Measurements from ENCODE around the gene MAP2K7.

MAP2K7 gene

DNA sequence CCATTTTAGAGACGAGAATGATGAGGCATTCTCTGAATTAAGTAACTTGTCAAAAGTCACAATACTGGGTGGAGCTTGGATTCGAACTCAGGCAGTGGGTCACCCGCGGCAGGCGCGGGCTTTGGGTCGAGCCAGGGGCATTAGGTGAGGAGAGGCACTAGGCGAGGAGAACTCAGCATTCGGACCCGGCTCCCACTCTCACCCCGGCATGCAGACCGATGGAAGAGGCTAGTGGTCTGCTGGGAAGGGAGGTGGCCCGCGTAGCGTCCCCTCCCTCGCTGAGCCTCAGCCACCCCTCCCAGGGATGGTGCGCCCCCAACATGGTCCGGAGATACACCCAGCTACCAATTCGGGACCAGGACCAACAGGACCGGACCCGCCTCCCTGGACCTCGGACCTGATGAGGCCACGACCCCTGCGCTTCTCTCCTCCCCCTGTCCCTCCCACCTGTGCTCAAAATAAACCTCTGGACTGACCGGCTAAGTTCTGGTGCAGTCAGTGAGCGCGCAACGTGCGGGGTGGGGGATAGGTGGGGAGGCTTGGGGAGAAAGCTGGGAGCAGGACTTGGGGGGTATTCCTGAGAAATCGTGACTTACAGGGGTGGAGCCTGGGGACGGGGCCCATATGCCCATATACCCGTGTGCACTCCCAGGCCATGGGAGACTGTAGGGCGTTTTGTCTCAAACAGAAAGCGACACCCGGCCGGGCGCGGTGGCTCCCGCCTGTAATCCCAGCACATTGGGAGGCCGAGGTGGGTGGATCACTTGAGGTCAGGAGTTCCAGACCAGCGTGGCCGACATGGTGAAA is 15.1 kb downstream of the MAP2K7 start:
- in situ Hi-C loops (cut with HindIII; ENCODE audit: low sequenced_read_pairs): no loop called here

DNA sequence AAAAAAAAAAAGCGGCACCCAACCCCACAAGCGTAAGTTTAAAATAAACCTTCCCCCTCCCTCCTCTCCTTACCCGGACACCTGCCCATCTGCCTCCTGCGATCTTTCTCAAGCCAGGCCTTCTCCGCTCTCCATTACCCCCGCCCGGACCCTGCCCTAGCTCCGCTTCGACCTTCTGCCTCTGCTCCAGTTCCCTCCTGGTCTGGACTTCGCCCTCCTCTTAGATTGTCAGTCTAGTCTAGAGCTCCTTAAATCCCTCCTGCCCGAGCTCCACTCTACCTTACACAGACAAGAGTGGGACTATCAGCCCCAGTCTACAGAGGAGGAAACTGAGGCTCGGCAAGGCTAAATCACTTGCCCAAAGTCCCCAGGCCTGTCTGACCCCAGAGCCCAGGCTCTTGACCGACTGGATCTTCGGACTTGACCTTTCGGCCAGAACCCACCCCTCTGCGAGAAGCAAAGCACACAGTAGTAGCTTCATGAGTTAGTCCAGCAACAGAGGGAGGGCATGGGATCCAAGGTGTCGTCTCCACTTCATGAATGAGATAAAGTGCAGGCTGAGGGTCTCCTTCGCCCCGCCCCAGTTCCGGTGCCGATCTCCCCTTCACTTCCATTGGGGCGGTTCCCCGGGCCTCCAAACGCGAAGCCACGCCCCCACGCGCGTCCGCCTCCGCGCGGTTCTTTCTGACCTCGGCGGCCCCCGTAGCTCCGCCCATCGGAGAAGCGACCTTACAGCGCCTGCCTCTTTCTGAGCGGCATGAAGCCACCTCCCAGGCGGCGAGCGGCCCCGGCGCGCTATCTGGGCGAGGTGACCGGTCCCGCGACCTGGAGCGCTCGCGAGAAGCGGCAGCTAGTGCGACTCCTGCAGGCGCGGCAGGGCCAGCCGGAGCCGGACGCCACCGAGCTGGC is 16.2 kb downstream of the MAP2K7 start, which contains the start of gene SNAPC2:
Gene SNAPC2, plus strand, starts transcription at position 729 of the 909 bp plus-strand sequence. Its CDS starts 29 bp downstream, at position 758.
- in situ Hi-C loops (cut with HindIII; ENCODE audit: low sequenced_read_pairs): loop anchor here (5.0 kb wide), 1 partner anchor 68 kb away; no protein-coding TSS in a partner anchor

DNA sequence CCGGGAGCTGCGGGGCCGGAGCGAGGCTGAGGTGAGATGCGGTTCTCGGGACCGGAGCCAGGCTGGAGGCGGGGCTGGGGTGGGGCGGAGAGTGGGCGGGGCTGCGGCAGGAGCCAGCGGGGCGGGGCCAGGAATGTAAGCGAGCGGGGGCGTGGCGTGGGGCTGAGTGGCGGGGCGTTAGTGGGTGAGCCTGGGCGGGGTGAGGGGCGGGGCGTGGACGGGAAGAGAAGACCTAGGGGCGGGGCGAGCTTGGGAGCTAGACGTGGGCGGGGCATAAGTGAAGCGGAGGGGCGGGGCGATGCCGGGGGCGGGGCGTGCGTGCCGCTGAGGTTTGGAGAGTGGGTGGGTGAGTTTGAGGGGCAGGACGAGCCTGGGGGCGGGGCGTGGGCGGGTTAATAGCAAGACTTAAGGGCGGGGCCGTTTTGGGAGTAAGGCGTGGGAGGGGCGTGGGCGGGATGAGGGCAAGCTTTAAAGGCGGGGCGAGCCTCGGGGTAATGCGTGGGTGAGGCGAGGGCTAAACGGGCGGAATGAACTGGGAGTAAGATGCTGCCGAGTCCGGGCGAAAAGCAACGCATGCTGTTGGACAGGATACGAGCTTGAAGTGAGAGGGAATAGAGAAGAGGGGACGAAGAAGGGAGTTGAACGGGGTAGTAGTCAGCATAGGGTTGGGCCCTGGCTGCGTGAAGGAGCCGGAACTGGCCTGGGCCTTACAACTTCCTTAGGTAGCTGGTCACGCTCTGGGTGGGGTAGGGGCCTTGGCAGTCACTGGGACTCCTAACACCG is 17.0 kb downstream of the MAP2K7 start:
- in situ Hi-C loops (cut with HindIII; ENCODE audit: low sequenced_read_pairs): loop anchor here (5.0 kb wide), 1 partner anchor 68 kb away; no protein-coding TSS in a partner anchor

DNA sequence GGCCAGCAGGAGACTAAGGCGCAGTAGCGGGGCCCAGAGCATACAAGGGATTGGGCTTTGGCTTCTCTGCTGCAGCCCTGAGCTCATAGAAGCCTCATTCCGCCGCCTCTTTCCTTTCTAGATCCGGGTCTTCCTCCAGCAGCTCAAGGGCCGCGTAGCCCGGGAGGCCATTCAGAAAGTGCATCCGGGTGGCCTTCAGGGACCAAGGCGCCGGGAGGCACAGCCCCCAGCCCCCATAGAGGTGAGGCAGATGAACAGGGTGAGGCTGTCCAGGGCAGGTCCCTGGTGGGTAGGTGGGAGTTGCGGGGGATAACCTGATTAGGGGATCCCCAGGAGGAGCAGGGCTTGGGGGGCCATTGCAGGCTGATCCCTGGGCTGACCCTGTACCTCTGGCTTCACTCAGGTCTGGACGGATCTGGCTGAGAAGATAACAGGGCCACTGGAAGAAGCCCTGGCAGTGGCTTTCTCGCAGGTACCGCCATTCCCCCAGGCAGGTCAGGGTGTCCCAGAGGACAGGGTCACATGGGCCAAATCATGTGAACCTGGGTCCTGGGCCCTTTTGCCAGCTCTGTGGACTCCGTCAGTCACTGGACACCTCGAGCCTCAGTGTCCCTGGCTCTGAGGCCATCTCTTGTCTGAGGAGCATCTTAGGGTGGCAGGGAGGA is 17.8 kb downstream of the MAP2K7 start:
- in situ Hi-C loops (cut with HindIII; ENCODE audit: low sequenced_read_pairs): loop anchor here (5.0 kb wide), 1 partner anchor 69 kb away; no protein-coding TSS in a partner anchor

DNA sequence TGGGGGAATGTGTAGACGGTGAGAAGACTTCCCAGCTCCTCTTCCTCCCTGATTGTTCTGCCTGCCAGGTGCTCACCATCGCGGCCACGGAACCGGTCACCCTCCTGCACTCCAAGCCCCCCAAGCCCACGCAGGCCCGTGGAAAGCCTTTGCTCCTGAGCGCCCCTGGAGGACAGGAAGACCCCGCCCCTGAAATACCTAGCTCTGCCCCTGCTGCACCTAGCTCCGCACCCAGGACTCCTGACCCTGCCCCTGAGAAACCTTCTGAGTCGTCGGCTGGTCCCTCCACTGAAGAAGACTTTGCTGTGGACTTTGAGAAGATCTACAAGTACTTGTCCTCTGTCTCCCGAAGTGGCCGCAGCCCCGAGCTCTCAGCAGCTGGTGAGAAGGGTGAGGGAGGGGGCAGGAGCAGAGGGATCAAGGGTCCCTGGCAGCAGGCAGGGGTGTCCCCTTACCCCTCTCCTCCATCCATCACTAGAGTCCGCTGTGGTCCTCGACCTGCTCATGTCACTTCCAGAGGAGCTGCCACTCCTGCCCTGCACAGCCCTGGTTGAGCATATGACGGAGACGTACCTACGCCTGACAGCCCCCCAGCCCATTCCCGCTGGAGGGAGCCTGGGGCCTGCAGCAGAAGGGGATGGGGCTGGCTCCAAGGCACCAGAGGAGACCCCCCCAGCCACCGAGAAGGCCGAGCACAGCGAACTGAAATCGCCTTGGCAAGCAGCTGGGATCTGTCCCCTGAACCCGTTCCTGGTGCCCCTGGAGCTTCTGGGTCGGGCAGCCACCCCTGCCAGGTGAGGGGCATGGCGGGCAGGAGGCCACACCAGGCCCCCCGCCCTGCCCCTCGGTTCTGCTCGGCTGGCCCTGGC is 18.5 kb downstream of the MAP2K7 start:
- in situ Hi-C loops (cut with HindIII; ENCODE audit: low sequenced_read_pairs): loop anchor here (5.0 kb wide), 1 partner anchor 70 kb away; no protein-coding TSS in a partner anchor

DNA sequence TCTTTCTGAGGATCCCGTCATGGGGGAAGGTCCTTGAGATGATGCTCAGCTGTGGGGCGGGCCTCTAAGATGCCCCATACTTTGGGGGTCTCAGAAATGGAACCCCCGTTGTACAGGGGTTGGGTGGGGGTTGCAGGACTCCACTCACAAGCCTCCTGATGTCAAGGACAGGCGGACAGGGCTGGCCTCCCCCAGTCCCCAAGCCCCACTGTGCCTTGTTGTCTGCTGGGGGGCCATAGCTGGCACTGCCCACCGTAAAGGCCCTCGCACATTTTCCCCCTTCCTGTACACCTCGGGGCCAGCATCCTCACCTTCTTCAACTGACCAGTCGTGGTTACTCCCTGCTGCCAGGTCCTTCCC is 19.1 kb downstream of the MAP2K7 start:
- in situ Hi-C loops (cut with HindIII; ENCODE audit: low sequenced_read_pairs): loop anchor here (5.0 kb wide), 1 partner anchor 71 kb away; no protein-coding TSS in a partner anchor

DNA sequence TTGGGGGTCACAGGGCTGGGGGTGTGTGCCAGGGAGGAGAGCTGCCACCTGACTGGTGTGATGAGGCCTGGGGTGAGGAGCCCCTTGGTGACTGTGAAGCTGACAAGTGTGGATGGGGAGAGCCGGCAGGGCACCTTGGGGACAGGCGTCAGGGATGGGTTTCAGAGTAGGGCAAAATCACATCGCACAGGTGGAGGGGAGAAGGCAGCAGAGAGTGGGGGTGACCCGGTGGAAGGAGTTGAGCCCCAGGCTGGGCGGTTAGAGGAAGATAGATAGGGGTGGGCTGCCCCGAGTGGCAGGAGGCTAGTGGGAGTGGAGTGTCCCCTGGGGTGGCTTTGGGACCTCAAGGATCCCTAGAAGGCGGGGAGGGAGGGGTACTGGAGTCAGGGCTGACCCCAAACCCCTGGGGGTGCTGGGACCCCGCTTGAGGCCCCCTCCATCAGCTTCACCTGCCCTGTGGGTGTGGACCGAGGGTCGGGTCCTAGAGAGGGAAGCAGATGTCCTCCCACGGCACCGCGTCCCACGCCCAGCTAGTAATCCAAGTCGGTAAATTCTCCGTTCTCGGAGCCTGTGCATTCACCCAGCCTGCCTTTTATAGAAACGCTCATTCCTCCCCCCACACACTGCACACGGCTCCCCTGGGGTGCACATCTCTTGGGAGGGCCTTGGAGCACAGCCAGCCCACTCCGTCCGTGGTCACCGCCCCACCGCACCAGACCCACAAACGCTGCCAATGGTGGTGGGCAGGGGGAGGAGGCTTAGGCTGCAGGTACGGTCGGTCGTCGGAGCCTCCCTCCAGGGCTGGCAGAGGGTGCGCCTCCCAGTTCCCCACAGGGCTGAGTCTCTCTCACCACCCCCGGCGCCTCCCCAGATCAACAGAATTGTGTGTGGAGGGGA is 19.9 kb downstream of the MAP2K7 start:
- in situ Hi-C loops (cut with HindIII; ENCODE audit: low sequenced_read_pairs): loop anchor here (5.0 kb wide), 1 partner anchor 71 kb away; no protein-coding TSS in a partner anchor

DNA sequence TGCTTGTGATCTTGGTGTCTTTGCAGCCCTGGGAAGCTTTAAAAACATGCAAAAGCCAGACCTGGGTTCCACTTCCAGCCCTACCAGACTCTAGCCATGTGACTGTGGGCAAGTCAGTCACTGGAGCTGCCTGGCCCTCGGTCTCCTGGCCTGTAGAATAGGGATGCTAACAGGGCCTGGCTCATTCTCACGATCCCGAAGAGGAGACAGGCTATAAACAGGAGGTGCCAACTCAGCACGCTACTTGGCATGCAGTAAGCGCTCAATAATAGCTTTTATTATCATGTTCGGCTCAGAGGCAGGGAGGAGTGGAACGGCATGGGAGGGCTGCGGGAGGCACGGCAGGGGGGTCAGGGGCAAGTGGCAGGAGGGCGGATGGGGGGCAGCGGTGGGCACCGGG is 20.6 kb downstream of the MAP2K7 start:
- in situ Hi-C loops (cut with HindIII; ENCODE audit: low sequenced_read_pairs): loop anchor here (5.0 kb wide), 1 partner anchor 72 kb away; no protein-coding TSS in a partner anchor

DNA sequence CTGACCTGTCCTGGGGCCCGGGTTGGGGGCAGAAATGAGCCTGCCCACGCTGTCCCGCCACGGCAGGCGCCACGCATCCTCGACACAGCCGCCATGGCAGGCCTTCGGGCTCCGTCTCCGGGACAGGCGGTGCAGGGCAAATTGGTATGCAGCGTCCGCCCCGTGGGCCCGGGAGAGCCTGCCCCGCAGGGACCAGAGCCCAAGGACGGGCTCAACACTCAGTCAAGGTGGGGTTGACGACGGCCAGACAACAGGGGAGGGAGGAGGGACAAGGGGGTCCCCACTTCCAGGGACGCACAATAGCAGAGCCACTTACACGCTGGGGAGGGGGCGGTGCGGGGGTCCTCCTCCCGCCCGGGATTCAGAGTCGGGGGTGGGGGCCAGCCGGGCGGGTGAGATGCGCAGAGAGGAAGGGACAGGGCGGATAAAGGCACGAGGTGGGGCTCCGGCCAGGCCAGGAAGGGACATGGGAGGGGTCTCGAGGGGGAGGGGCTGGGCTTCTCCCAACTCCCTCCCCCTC is 21.0 kb downstream of the MAP2K7 start:
- in situ Hi-C loops (cut with HindIII; ENCODE audit: low sequenced_read_pairs): loop anchor here (5.0 kb wide), 1 partner anchor 72 kb away; no protein-coding TSS in a partner anchor

DNA sequence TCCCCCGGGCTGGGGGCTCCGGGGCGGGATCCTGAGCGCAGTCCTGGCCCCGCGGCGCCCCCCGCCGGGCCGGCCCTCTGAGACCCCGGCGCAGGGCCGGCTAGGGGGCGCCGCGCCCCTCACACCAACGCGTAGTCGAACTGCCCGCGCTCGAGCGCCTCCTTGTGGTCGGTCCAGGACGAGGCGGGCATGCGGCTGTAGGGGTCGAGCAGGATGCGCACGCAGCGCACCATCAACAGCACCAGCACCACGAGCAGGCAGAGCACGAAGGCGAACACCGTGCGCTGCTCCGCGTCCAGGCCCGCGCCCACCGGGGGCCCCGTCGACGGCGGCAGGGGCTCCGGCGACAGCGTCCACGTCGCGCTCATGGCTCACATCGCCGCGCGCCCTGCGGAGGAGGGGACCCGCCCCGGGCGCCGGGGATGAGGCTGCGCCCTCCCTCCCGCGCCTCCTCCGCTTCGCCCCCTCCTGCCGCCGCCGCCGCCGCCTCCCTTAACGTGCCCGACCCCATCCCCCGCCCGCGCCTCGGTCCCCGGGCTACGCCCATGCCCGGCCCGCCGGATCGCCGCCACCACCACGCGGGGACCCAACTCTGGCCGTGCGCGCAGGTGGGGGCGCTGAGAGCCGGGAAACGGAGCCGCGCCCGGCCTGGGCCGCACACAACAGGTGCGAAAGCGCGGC is 21.6 kb downstream of the MAP2K7 start:
- in situ Hi-C loops (cut with HindIII; ENCODE audit: low sequenced_read_pairs): no loop called here

DNA sequence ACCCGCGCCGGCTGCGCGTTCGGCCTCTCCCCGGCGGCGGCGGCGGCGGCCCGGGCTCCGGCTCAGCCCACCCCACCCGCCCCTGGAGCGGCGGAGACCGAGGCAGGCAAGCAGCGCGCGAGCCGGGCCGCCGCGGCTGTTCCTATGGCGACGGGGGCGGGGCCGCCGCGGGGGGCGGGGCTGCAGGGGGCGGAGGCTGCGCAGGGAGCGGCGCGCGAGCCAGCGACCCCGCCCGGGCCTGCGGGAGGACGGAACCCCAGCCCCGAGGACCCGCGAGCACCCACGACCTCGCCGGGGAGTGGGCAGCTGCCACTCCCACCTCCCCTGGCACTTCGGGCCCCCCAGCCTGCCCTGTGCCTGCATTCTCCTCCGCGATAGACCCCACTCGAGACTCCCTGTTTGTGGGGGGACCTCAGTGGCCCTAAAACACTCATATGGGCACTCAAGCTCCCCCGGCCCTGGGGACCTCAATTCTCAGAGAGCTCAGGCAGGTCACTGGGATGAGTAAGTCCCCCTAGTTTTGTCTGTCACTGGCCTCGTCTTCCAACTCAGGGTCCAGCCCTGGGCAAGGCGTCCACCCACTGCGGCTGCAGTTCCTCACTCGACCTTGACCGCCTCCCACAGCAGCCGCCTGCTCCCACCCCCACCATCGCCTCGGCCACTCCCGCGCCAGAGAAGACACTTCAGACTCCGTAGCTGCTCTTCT is 22.5 kb downstream of the MAP2K7 start, which contains the start of gene CTXN1:
Gene CTXN1, minus strand, starts transcription at position 115 of the 706 bp plus-strand sequence. CDS start 597 bp downstream, outside the sequence.
- in situ Hi-C loops (cut with HindIII; ENCODE audit: low sequenced_read_pairs): no loop called here

DNA sequence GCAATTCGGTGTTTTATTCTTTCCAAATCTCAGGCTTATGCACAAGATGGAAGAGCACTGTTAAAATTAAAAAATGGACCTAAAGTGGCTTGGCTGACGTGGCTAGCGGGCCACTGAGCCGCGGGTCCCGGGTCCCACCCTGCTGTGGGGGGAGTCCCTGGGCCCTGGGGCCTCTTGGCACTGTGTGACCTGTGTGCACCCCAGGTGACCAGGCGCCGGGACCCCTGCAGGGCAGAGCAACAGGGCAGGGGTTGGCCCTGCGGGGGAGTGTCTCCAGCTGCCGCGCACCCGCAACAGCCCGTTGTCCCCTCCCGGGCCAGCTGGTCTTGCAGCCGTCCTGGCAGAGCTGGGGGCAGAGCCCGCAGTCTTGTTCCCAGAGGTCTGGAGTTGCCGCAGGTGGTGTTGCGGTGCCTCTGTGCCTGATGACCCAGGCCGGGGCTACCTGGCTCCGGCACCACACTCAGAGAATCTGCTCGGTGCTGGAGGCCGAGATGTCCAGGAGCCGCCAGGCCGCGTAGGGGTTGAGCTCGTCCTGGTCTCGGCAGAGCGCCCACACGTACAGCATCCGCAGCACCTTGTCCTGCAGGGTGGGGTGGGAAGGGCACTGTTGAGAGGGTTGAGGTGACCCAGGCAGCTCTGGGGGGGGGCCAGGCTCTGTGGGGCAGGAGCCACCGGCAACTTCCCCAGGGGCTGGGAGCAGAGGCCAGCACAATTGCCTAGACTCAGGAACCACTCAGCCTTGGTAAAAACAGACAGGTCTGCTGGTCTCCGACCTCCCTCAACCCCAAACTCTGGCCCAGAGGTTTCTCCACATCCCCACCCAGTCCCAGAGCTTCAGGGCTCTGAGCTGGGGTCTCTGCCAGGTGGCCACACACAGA is 23.3 kb downstream of the MAP2K7 start:
- in situ Hi-C loops (cut with HindIII; ENCODE audit: low sequenced_read_pairs): no loop called here

DNA sequence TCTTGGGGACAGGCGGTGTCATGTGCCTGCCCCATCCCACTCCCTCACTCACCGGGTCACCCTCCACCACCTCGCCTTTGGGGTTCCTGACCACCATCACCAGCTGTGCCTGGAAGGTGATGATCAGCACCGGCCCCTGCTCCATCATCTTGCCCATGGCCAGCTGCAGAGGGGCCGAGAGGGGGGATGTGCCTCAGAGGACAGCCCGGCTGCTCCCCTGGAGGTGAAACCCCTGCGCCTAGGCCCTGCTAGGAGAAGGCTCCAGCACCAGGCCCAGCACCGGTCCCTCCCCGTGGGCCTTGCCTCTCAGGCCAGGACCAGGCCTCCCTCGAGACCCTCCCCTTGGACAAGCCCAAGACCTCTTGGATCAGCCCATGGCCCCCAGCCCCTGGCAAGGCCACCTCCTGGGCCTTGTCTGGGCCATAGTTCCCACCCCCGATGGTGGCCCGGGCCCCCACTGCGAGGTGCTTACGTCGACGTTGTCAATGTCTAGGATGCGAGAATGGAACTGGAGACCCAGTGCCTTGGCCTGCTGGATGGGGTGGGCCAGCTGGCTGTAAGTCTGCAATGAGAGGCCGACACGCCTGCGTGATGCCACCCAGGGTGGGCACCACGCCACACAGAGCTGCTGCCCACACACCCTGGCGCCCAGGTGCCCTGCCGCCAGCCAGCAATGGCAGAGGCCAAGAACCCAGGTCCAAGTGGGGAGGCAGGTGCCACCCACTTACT is 24.1 kb downstream of the MAP2K7 start:
- in situ Hi-C loops (cut with HindIII; ENCODE audit: low sequenced_read_pairs): no loop called here

DNA sequence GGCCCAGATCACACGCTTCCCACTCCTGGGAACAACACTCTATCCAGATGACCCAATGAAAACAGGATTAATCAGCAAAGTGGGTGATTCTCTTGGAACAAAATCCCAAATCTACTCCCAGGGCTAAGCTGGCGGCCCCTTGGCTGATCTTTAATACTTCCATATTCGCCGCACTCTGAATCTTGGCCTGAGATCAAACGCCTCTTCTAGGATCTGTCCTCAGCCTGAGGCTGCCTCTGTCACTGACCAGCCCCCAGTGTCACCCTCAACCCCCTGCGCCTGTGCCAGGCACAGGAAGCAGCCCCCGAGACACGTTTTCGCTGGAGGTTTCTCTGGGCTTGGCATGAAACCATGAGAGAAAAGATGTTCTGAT is 24.6 kb downstream of the MAP2K7 start:
- in situ Hi-C loops (cut with HindIII; ENCODE audit: low sequenced_read_pairs): no loop called here
